HG03066 (cell line): ENCODE measurements around the gene KRT23.

Source experiments
- ATAC-seq: cut with Tn5 transposase; IDR thresholded peaks from one replicate; pipeline ENCODE4 v1.9.1; 2021; ENCODE audit warnings: low read depth; ENCODE audit not compliant: unreplicated experiment

Gene KRT23

DNA sequence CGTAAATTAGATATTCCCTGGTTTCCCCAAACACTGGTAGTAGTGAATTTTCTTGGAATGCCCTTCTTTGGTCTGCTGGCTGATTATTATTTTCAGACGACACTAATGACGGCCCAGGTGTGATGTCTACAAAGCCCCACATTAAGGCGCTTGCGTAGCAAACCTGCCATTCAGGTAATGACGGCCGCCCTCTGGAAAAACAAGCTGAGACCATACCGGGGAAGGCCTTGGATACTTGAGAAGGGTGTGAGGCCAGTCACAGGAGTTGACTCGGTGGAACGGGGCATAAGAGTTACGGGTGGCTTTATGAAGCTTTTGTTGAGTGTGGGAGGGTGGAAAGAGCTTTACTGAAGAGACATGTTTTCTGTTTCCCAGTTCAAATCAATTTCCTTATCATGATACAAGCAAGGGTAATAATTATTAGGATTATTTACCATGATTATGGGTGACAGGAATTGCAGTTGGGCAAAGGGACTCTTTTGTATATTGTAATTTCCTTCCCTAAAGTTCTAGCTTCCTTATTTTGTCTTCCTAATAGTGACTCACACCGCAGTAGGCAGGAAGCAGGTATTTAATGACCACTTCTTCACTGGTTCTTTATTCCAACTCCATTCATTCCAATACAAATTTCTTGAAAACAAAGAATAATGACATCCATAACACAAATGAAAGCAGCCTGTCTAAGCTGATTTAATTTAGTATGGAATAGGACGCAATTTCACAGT is 24.8 kb downstream of the KRT23 start:
- ATAC-seq = no peak

DNA sequence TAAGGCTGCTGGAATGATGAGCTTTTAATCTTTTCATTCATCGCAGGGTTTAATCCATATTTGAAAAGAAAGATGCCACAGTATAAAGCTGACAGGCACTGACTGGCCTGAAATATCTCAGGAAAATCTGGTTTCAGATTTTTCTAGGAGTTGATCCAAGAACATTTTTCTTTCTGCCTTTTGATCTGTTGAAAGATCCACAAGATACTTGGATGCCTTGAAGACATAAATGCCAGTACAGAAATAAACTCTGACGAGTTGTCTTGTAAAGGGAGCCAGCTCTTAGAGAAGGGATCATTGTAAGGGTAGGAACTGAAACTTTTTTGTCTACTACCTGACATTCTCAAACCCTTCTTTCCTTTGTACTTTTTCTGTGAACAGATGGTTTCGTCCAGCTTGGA is 27.0 kb downstream of the KRT23 start:
- no peak for ATAC-seq

- ATAC-seq = no peak
Observed at GRCh38 chr17:40909755-40910154, 27.7 kb downstream of the KRT23 start.

- ATAC-seq = no peak
Observed at GRCh38 chr17:40909351-40909750, 28.1 kb downstream of the KRT23 start.

DNA sequence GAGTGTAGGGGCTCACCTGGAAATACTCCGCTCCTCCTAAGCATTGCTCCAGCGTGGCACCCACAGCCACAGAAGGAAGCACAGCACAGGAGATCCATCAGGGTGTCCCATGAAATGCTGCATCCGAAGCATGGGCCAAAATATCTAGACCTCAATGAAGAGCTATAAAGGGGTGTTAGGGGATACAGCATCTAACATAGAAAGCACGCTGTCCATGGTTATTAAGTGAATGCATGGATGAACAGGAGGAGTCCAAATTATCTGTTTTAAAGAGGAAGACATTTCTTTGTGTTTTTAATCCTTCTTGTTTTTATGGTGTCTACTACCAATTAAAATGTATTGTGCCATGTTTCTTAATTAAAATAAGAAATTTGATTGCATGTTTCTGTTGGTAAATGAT is 30.8 kb downstream of the KRT23 start:
- no peak for ATAC-seq

- no peak for ATAC-seq
Observed at GRCh38 chr17:40905370-40905769, 32.1 kb downstream of the KRT23 start.

- ATAC-seq = no peak
Observed at GRCh38 chr17:40903129-40903847, 34.2 kb downstream of the KRT23 start.

GRCh38 chr17:40902498-40902897 is 34.9 kb downstream of the KRT23 start:
- ATAC-seq = no peak

- ATAC-seq = no peak
Observed at GRCh38 chr17:40901981-40902474, 35.4 kb downstream of the KRT23 start.

DNA sequence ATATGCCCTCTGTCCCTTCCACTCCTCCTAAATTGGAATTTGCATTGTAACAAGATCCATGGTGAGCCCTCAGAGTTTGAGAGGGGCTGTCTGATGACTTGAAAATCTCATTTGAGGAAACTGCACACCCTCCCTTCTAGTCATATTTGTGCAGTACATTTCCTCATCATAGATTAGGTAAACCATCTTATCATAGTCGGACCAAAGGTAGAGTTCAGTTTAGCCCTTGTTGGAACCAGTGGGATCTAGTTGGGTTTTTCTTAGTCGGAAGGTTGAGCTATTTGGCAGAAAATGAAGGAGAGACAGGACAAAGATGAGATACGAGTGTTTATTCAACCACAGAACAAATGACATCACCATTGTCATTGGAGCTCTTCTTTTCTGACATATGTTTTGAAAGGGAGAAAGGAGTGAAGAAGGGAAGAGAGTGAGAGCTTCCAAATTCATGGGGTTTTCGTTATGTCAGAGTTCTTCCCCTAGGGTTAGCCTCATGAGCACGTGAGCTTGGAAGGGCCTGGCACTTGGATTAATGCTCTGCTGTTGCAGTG is 36.6 kb downstream of the KRT23 start:
- no peak for ATAC-seq

DNA sequence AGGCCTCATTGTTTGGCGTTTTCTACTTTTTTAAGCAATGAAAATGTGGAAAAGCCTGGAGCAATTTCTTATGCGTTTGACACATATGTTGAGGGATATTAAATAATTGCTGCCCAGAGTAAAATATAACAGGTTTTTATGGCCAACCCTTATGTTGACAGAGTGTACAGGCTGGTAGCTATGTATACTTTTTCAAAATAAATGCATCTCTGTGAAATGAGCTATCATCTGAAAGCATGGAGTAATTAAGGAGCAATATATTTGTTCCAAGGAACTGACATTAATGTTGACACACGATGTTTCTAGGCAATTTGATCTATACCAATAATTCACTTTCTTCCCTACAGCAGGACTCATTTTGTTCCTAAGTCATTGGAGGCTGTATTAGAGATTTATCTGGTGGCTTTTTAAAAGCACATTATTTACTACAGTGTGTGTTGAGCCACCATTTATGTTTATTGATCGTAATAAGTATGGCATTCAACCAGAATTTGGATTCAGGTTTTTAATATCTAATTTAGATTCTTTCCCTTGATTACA is 40.5 kb downstream of the KRT23 start:
- ATAC-seq = no peak

DNA sequence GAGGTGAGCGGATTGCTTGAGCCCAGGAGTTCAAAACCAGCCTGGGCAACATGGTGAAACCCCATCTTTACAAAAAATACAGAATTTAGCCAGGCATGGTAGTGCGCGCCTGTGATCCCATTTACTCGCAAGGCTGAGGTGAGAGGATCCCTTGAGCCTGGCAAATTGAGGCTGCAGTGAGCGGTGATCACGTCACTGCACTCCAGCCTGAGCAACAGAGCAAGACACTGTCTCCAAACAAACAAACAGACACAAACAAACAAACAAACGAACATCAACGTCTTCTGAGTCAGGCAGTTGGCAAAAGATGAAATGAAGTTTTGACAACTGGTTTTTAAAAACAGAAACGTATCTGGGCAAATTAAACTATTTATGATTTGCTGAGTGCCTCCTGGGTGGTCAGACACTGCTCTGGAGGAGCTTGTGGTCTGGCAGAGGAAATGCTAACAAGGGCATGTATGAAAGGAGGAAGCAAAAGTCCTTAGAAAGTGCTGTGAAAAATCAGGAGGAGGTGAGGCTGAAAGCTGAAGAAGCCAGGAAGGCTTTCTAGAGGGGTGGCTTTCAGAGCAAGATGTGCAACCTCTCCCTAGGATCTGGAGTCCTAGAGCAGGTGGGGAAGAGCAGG is 42.2 kb downstream of the KRT23 start:
- ATAC-seq = no peak

DNA sequence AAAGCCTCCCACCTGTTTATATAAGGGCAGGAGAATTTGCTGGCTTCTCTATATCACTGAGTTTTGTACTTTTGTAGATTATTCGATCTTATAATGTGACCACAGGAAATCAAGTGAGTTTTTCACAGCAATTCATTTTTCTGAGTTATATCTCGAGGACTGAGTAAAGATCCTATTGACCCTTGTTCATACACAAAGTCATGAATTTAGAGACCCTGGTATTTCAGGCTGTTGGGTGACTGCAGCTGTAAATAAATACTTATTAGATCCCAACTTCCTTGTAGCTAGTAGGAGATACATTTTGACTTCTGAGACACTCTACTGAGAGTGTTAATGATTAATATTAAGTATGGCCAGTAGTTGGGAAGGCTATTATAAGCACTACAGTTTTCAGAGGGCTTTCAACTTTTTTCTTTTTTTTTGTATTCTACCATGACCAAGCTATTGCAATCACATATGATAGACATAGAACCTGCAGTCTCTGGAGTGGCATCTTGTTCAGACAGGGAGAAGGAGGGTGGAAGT is 49.2 kb downstream of the KRT23 start:
- no peak for ATAC-seq

- ATAC-seq = no peak
Observed at GRCh38 chr17:40886090-40886489, 51.4 kb downstream of the KRT23 start.

DNA sequence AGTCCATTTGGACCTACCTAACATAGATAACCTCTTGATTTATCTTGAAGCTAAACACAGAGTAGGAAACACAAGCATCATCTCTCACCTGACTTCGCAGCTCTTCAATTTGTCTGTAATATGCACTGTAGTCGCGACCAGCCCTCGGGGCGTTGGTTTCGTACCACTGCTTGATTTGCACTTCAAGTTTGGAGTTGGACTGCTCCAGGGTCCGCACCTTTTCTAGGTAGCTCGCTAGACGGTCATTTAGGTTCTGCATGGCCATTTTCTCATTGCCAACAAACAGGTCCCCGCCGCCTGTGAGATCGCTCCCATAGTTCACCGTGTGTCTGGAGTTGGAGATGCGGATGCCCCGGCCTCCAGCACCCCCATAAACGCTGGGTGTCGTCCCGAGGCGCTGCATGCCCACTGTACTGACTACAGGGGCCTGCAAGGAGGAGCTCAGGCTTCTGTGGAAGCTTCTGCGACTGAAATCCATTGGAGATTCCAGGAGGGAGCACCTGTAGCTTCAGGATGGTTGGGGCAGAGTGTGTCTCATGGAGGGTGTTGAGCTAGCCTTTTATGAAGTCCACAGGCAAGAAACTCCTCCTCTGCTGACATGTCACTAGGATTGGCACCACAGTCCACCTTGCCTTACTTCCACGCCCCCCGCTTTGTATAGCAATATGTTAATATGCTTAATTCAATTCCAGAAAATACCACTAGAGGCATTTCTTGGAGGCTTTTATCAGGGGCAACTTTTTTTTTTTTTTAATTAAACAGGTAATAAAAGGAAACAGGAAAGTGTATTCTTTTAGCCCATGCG is 52.5 kb downstream of the KRT23 start, which contains the start of gene KRT20:
Gene KRT20 (minus strand): TSS at position 535 of the 805 bp plus-strand sequence. CDS start 57 bp downstream, at position 478.
- ATAC-seq = no peak

GRCh38 chr17:40883626-40884334 is 53.7 kb downstream of the KRT23 start:
- ATAC-seq = no peak

DNA sequence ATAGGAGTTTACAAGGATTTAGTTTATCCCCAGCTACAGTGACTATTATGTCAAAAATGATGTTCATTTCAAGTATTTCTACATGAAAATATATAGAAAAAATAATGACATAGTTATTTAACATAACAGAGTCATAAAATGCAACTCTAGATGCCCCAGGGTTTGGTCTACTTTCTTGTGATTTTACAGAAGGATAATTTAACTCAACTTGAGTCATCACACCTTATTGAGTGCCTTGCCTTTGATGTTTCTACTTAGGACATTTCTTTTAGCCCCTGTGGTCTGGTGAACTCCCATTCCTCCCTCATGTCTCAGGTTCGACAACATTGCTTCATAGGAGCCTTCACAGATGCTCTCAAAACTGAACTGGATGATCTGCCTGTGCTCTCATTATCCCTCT is 54.4 kb downstream of the KRT23 start:
- ATAC-seq = no peak

- no peak for ATAC-seq
Observed at GRCh38 chr17:40879026-40879425, 58.4 kb downstream of the KRT23 start.

DNA sequence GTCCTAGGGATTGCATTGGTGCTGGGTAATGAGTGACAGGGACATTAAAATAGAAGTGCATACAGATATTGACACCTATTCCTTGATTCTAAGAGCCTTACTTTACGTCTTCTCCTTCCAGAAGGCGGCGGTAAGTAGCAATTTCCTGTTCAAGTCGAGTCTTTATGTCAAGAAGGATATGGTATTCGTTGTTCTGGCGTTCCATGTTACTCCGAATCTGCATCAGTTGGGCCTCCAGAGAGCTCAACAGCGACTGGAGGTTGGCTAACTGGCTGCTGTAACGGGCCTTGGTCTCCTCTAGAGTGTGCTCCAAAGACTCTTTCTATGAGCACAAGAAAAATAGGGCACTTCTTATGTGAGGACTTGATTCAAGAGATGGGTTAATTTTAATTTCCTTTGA is 59.4 kb downstream of the KRT23 start:
- ATAC-seq = no peak
